ENCODE measurements around the gene SIDT2.
"Not testable (repeated sequence)": the region's sequence is repeated elsewhere in the genome, so short reads cannot be mapped to it uniquely, and the experiment has no call there.

The SIDT2 gene

GRCh38 chr11:117204283-117205080 is 25.9 kb downstream of the SIDT2 start:
- DNase-seq (ENCODE audit: low spot score): no peak

GRCh38 chr11:117205211-117205818 is 26.8 kb downstream of the SIDT2 start:
- DNase-seq (ENCODE audit: low spot score): no peak

- not testable (repeated sequence) for DNase-seq (ENCODE audit: low spot score)
Observed at GRCh38 chr11:117206111-117206510, 27.6 kb downstream of the SIDT2 start.

GRCh38 chr11:117206859-117207258 is 28.3 kb downstream of the SIDT2 start:
- not testable (repeated sequence) for DNase-seq (ENCODE audit: low spot score)

GRCh38 chr11:117207481-117207880 is 28.9 kb downstream of the SIDT2 start:
- DNase-seq (ENCODE audit: low spot score): not testable (repeated sequence)

- not testable (repeated sequence) for DNase-seq (ENCODE audit: low spot score)
Observed at GRCh38 chr11:117208710-117209109, 30.2 kb downstream of the SIDT2 start.

GRCh38 chr11:117209351-117210125 is 31.0 kb downstream of the SIDT2 start:
- DNase-seq (ENCODE audit: low spot score): not testable (repeated sequence)

GRCh38 chr11:117210620-117211019 is 32.1 kb downstream of the SIDT2 start:
- DNase-seq (ENCODE audit: low spot score): no peak

- no peak for DNase-seq (ENCODE audit: low spot score)
Observed at GRCh38 chr11:117212697-117213355, 34.3 kb downstream of the SIDT2 start.

GRCh38 chr11:117214404-117215110 is 36.0 kb downstream of the SIDT2 start:
- no peak for DNase-seq (ENCODE audit: low spot score)

- DNase-seq (ENCODE audit: low spot score): peak; percentile 83
Observed at GRCh38 chr11:117217141-117218084, 38.9 kb downstream of the SIDT2 start.

- DNase-seq (ENCODE audit: low spot score): no peak
Observed at GRCh38 chr11:117218133-117218915, 39.8 kb downstream of the SIDT2 start.

GRCh38 chr11:117219001-117219400 is 40.5 kb downstream of the SIDT2 start:
- no peak for DNase-seq (ENCODE audit: low spot score)

- DNase-seq (ENCODE audit: low spot score): no peak
Observed at GRCh38 chr11:117219455-117219854, 40.9 kb downstream of the SIDT2 start.

GRCh38 chr11:117219995-117220394 is 41.5 kb downstream of the SIDT2 start:
- DNase-seq (ENCODE audit: low spot score): no peak

- DNase-seq (ENCODE audit: low spot score): no peak
Observed at GRCh38 chr11:117220568-117220967, 42.0 kb downstream of the SIDT2 start.

- no peak for DNase-seq (ENCODE audit: low spot score)
Observed at GRCh38 chr11:117220999-117221774, 42.6 kb downstream of the SIDT2 start.

GRCh38 chr11:117221775-117222517 is 43.4 kb downstream of the SIDT2 start:
- DNase-seq (ENCODE audit: low spot score): no peak
